ENCODE data around the gene OR13D1.

The OR13D1 gene, protein sequence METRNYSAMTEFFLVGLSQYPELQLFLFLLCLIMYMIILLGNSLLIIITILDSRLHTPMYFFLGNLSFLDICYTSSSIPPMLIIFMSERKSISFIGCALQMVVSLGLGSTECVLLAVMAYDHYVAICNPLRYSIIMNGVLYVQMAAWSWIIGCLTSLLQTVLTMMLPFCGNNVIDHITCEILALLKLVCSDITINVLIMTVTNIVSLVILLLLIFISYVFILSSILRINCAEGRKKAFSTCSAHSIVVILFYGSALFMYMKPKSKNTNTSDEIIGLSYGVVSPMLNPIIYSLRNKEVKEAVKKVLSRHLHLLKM
- long read RNA-seq: 0 reads

- DNase-seq (ENCODE audit: low read depth in 1 of 2, low spot score in 1 of 2): no peak
- TF ChIP-seq SPI1 (IDR thresholded peaks at IDR 0.05; ENCODE audit: borderline replicate concordance, low read depth) (no peak), CTCF (IDR thresholded peaks at IDR 0.05; ENCODE audit: insufficient read depth, low read length) (no peak), POLR2AphosphoS5 (IDR thresholded peaks at IDR 0.05; ENCODE audit: low read depth) (no peak), GABPA (IDR thresholded peaks at IDR 0.05; ENCODE audit: low read depth) (no peak)
- TF ChIP-seq, protein P1, sequence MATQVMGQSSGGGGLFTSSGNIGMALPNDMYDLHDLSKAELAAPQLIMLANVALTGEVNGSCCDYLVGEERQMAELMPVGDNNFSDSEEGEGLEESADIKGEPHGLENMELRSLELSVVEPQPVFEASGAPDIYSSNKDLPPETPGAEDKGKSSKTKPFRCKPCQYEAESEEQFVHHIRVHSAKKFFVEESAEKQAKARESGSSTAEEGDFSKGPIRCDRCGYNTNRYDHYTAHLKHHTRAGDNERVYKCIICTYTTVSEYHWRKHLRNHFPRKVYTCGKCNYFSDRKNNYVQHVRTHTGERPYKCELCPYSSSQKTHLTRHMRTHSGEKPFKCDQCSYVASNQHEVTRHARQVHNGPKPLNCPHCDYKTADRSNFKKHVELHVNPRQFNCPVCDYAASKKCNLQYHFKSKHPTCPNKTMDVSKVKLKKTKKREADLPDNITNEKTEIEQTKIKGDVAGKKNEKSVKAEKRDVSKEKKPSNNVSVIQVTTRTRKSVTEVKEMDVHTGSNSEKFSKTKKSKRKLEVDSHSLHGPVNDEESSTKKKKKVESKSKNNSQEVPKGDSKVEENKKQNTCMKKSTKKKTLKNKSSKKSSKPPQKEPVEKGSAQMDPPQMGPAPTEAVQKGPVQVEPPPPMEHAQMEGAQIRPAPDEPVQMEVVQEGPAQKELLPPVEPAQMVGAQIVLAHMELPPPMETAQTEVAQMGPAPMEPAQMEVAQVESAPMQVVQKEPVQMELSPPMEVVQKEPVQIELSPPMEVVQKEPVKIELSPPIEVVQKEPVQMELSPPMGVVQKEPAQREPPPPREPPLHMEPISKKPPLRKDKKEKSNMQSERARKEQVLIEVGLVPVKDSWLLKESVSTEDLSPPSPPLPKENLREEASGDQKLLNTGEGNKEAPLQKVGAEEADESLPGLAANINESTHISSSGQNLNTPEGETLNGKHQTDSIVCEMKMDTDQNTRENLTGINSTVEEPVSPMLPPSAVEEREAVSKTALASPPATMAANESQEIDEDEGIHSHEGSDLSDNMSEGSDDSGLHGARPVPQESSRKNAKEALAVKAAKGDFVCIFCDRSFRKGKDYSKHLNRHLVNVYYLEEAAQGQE (IDR thresholded peaks at IDR 0.05; ENCODE audit: insufficient replicate concordance, low read depth): no peak
- Histone ChIP-seq H3K27ac (replicated peaks) (no peak within 1 kb of the TSS), H3K27me3 (ENCODE audit: insufficient read depth, poor library complexity, severe bottlenecking) (no peaks in the 10 kb centered on the region), H3K4me3 (replicated peaks; ENCODE audit: insufficient read depth, low read length) (no peak within 1 kb of the TSS)
Measured at GRCh38 chr9:104694218-104694617, at the start of gene OR13D1. TSS of gene OR13D1 (plus strand) at chr9:104694518. CDS start at chr9:104694518, 0 bp downstream.

GRCh38 chr9:104658496-104659195 is 35.7 kb upstream of the OR13D1 start:
- H3K27ac ChIP-seq (replicated peaks): no peak overlapping the region
- no peaks in the 10 kb centered on the region for H3K27me3 ChIP-seq (ENCODE audit: insufficient read depth, poor library complexity, severe bottlenecking)
- DNase-seq (ENCODE audit: low read depth in 1 of 2, low spot score in 1 of 2): no peak
- no peak for TF ChIP-seq GABPA (IDR thresholded peaks at IDR 0.05; ENCODE audit: low read depth)
- TF ChIP-seq SPI1 (IDR thresholded peaks at IDR 0.05; ENCODE audit: borderline replicate concordance, low read depth): no peak
- TF ChIP-seq CTCF (IDR thresholded peaks at IDR 0.05; ENCODE audit: insufficient read depth, low read length): no peak
- TF ChIP-seq POLR2AphosphoS5 (IDR thresholded peaks at IDR 0.05; ENCODE audit: low read depth): no peak
- TF ChIP-seq, protein P1 (IDR thresholded peaks at IDR 0.05; ENCODE audit: insufficient replicate concordance, low read depth): no peak
- H3K4me3 ChIP-seq (replicated peaks; ENCODE audit: insufficient read depth, low read length): no peak overlapping the region

GRCh38 chr9:104675611-104676010 is 18.7 kb upstream of the OR13D1 start:
- H3K4me3 ChIP-seq (replicated peaks; ENCODE audit: insufficient read depth, low read length): no peak overlapping the region
- TF ChIP-seq CTCF (IDR thresholded peaks at IDR 0.05; ENCODE audit: insufficient read depth, low read length) (no peak), SPI1 (IDR thresholded peaks at IDR 0.05; ENCODE audit: borderline replicate concordance, low read depth) (no peak)
- DNase-seq (ENCODE audit: low read depth in 1 of 2, low spot score in 1 of 2): no peak
- peaks cover 5% of the 10 kb centered on the region for H3K27me3 ChIP-seq (ENCODE audit: insufficient read depth, poor library complexity, severe bottlenecking)
- H3K27ac ChIP-seq (replicated peaks): no peak overlapping the region

All from HL-60 (cell line).